CD1c-positive myeloid dendritic cell (primary cell): ENCODE data around the gene TIMP3.

Experiments used
- DNase-seq: peaks from one replicate; pipeline ENCODE4 v3.0.0-alpha.2; 2016; ENCODE audit errors: extremely low spot score

The TIMP3 gene

DNA sequence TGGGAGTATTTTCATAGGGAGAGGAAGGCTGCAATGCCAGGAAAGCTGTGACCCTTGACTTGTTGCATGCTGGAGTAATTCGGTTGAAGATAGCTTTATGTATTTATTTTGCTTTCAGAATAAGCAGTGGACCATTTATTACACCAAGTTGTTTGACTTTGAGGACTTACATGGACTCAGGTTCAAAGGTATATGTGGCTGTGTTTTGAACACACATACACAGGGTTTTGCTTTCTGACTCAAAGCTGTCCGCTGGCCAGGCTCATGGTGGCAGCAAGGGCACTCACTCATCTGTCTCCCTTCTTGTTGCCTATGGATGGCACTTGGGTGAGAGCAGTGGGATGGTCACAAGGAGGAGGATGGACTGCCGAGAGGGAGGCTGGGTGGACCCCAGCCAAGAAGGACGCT lies 6.5 kb downstream of the TIMP3 start:
- DNase-seq = no peak

DNA sequence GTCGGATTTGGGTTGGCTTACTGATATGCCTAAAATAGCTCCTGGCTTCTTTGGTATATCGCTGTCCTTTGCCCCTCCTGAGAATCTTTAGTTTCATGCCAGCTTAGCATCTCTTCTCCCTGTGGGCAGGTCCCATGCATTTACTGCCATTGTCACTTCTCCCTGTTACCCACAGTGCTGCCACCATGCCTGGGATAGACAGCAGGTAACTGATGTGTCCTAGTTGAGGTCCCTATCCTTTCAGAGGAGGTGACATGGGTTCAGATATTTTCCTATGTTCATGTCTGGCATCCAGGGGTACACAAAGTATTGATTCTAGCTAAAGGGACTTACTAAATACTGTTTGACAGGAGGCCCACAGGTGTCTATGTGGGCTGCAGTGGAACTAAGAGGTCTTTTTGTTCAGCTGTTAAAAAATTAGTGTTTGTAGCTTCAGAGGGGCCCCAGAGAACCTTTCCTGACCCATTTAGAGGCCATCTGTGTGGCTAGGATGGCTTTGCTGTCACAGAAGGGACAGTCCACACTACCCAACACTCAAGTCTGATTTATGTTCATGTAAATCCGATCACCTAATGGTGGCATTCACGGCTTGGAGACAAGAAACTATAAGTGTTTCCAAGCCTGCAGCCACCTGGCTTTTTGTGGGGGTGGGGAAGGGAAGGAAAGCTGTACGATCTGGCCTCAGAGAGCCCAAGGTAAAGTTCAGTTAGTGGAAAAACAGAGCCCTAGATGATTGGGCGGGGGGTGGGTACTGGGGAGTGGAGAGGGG lies 8.5 kb downstream of the TIMP3 start:
- no peak for DNase-seq

DNA sequence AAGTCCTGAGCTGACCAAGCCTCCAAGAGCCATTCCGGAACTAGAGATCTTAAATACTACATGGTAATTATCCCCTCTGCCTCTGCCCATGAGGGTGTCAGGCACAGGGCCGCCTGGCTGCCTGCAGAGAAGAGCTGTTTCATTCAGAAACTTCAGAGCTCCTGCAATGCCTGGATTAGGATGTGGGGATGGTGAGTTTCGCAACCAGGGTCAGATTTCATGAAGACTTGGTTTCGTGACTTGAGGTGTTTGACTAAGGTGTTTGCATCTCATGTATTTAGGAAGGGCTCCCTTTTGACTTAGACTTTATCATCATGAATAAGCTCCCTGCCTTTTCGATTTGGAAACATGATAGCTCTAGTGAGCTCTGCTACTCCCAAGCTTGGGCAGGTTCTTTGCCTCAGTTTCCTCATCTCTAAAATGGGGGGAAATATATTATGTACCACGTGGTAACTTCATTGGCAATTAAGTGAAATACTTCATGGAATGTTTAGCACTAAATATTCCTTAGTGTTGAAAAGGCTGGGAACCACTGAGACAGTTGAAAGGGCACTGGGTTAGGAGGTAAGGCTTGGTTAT lies 9.1 kb downstream of the TIMP3 start:
- DNase-seq = no peak

GRCh38 chr22:32811788-32812545 lies 10.5 kb downstream of the TIMP3 start:
- DNase-seq = no peak

DNA sequence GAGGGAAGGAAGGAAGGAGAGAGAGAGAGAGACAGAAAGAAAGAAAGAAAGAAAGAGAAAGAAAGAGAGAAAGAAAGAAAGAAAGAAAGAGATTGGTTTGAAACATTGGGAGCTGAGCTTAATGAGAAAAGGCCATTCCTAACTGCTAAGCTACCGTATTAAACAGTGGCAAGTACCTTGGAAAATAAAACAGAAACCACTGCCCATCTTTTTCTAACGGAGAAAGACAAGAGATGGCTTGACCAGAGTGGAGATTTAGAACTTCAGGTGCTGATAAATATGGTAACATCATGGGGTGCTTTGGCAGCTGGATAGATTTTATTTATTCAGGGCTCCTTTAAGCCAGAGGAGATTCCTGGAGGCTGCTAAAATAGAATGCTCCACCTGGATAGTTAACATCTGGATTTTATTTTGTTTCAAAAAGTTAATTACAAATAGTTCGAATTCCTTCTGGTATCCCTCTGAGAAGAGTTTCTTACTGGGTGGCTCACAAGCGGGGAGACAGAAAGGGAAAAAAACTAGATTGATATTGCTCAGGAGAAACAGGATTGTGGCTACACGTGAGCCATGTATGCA lies 12.9 kb downstream of the TIMP3 start:
- no peak for DNase-seq

DNA sequence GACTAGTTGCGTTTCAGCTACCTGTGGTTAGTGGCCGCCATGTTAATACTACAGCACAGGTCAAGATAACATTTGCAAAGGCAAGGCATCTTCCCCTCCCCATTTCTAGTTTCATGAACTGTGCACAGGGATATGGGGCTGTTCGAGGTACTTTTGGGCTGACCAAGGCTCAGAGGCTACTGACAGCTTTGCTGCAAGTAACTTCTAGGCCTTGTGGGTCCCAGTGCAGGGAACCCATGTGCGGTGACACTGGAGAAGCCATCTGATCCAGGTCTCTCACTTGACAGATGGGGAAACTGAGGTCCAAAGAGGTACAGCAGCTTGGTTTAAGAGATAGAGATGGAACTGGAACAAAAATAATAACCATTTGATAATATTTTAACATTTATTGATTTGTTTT lies 13.6 kb downstream of the TIMP3 start:
- no peak for DNase-seq

DNA sequence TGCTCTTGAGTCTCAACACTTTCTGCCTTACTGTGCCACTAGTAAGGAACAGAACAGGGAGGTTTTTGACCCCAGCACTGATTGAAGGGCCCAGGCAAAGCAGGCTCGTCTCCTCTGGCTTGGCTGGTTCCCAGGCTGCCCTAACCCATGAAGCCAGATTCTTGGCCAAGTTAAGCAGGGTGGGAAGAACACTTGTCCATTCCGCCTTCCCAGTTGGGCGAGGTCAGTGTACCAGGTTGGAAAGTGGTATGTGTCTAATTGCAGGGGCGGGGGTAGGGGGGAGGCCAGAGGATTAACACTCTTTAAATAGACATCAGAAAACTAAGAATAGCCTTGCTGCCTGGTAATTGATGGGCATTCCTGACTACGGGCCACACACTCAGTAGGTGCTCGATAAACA lies 14.4 kb downstream of the TIMP3 start:
- no peak for DNase-seq

GRCh38 chr22:32817137-32817730 lies 15.7 kb downstream of the TIMP3 start:
- DNase-seq = peak; percentile 41

DNA sequence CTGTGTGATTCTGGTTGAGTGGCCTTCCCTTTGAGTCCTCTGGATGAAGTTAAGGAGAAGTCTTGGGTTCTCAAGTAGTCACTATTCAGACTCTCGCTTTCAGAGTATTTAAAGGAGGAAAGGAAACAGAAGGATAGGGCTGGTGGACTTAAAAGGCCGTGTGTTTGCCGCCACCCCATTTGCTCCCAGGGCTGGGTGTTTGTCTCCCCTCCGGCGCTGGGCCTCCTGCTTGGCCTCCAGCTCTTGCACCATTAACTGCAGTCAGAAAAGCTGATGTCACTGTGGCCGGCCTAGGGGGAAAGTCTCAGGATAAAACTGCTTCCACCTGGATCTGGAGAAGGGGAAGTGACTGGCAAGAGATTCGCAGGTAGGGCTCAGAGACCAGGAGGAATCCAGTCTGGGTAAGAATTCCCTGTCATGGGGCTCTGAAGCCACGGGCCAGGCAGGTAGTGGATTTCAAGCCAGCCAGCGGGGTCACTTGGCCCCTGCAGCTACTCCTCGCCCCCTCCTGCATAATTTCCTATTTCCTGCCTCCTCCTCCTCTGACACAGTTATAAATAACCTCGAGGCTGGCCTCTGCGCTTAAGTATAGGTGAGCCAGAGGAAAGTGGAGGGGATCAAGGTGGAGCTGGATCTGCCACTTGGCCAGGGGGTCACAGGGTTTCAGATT lies 17.1 kb downstream of the TIMP3 start:
- no peak for DNase-seq

DNA sequence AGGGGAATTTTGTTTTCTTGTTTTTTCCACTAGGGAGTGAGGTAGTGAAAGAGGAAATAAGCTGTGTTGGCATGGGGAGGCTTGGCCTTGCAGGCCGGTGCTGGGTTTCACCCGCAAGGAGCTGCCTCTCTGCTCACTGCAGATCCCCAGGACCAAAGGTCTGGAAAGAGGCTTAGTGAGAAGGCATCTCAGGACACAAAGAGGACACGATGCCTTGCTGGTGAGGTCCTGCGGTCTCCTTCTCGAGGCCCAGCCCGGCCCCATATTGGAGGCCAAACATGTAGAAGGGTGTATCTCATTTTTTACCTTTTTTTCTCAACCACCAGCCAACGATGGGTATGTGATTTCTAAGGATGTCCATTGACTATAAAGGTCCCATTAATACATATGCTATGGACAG lies 17.6 kb downstream of the TIMP3 start:
- no peak for DNase-seq

- no peak for DNase-seq
Measured at GRCh38 chr22:32820131-32821119, 18.9 kb downstream of the TIMP3 start.

DNA sequence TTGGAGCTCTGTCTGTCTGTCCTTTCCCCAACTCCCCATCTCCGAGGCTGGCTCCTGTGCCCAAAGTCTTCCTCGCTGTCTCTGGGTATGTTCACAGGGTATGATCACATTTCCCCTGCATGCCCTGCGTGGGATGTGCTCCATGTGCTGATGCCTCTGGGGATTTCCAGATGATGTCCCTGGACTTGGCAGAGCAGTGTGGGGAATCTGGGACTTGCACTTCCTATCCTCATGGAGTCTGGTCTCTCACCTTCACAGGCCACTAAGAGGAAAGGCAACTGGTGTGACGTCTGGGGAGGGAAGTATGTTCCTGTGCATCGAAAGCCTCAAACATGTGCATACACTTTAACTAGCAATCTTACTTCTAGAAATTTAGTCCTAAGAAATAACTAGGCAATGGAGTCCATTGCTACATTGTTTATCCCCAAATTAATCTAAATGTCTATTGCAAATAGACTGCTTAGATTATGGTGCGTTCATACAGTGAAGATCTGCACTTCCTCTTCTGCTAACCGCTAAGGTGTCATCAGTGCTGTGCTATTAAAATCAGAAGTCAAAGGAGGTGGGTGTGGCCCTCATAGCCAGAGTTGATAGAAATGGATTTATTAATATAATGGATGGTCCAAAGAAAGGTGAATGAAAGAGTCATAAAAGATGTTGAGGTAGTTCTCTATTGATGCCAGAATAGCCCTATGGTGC lies 20.8 kb downstream of the TIMP3 start:
- DNase-seq = no peak

DNA sequence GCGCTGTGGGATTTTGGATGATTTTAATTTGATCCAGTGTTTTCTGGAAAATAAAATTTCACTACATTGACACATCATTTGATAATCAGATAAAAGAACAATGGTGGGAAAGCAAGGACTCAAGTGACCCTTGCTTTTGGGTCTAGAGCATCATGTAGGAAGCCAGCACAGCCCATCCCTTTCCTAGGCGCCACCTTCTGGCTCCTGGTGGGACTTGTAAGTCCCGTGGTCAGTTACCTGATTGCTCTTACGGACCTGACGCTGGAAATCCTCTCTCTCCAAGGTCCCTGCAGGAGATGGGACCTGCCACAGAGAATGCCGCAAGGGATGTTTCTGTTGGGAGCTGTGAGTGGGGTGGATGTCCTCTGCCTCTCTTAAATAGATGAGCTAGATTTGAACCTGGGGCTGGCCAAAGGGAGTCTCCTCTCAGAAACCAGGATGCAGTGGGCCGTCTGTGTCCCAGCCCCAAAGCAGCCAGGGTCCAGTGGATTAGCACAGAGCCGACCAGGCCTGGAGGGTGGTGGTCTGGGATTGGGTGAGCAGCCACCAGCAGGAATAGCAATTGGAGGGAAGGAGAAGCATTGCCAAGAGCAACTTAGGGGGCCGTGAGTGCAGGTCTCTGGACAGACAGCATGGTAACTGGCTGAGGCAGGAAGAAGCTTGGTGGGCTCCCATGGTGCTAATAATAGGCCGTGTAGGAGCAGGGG lies 21.7 kb downstream of the TIMP3 start:
- no peak for DNase-seq

DNA sequence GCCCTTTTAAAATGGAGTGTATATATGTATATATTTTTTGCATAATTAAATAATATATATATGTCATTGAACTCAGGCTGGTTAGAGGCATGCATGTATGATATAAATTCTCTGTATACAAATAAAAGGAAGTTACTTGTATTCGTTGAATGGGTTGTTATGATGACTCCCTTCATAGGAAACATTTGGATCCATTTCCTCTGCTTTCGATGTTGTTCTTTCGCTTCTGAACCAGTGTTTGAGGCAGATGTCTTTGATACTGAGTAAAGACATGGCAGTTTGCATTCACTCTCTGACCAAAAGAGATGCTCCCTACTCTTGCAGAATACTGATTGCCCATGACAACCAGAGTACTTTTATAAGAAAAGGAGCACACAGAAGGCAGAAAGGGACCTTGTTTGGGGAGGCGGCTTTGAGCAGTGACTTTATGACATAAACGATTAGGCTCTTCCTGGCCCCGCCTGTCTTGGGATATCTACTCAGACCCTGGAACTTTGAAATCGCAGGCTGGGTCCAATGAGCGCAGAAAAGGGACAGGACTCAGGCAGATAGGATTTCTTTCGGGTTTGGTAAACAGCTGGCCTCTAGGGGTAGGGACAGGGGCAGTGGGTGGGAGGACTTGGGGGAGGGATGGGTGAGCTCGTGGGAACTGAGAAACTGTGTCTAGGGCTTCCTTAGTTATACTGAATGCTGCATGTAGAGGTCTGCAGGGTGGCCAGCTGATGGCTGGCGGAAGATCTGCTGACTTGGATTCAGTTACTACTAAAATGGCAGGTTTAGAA lies 23.2 kb downstream of the TIMP3 start:
- DNase-seq = no peak

- no peak for DNase-seq
Measured at GRCh38 chr22:32826537-32826936, 25.0 kb downstream of the TIMP3 start.

- no peak for DNase-seq
Measured at GRCh38 chr22:32827049-32827602, 25.6 kb downstream of the TIMP3 start.

DNA sequence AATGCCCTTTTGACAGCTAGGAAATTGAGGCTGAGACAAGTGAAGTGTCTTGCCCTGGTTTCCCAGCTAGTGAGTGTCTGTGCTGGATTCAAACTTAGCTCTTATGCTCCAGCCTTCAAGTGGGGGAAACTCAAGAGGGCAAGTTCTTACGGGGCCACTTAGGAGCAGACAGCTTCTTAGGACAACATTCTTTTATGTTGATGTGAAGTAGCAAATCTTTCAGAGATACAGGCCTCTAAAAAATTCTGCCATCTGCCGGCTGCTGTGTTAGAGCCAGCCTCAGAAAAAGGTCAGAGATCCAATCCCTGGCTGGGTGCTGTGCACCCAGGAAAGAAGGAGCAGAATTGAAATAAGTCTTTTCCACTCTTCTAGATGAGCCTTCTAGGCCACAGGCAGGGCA lies 26.6 kb downstream of the TIMP3 start:
- no peak for DNase-seq

DNA sequence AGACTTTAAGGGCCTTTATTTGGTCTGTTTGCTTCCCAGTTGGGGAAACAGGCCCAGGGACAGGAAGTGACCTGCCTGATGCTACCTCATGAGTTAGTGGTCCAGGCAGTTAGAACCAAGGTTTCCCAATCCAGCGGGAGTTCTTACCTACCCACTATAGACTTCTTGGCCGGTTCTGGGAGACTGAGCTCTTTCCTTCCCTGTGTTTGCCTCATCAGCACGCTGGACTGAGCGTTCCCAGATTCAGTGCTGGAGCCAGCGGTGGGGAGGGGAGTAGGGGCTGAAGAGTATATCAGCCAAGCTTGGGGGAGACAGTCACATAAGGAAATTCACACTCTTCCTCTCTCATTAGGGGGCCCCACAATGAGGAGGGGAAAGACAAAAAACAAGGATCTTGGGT lies 27.1 kb downstream of the TIMP3 start:
- no peak for DNase-seq
